A549 (cell line): ENCODE data around the gene STAP2. TPM values are rescaled to one million over a fixed set of nuclear protein-coding genes. Genes with fewer than 3 reads are reported as not detected.

Experiments
- ATAC-seq, 2 experiments: fragments of 200-7000 bp in 1 of 2; fragments of >200 bp in 1 of 2; cut with Nextera tagmentation in 1 of 2; cut with Tn5 transposase in 1 of 2; 3 replicates each; pipeline versions ENCODE4 v1.8.0 to v1.9.1; 2018 to 2020; ENCODE audit warnings: mild to moderate bottlenecking in 1 of 2, moderate library complexity in 1 of 2
- CTCF ChIA-PET: fragments of 300-600 bp; sonication (Branson Sonifier 250); formaldehyde crosslinking; extraction: SDS; loops from one replicate; lab custom pipeline; 2021; ENCODE audit warnings: antibody characterized with exemption, inconsistent platforms; lab: Yijun Ruan, JAX
- POLR2A ChIA-PET: fragments of 350-600 bp; formaldehyde crosslinking; extraction: SDS; loops from one replicate; lab custom pipeline; 2021; ENCODE audit warnings: antibody characterized with exemption, inconsistent platforms; lab: Yijun Ruan, JAX
- DNase-seq, 2 experiments: peaks; one replicate each; pipeline versions ENCODE4 v3.0.0 to v3.0.0-alpha.2; 2011 to 2016; ENCODE audit warnings: low read depth in 1 of 2, low spot score in 1 of 2
- FAIRE-seq: peaks from 2 replicates; lab custom pipeline; 2011; peaks lifted over from hg19 to GRCh38; lab: Jason Lieb, UNC
- H3K27ac ChIP-seq, 2 experiments: fragments of >200 bp; sonication (Bioruptor Twin); formaldehyde crosslinking; 3 replicates each; pipeline ENCODE4 v1.5.1; 2016 to 2017
- H3K4me1 ChIP-seq: fragments of >200 bp; sonication (Bioruptor Twin); formaldehyde crosslinking; 3 replicates; pipeline ENCODE4 v1.6.1; 2016
- H3K4me2 ChIP-seq: fragments of >200 bp; sonication (Bioruptor Twin); formaldehyde crosslinking; 3 replicates; pipeline ENCODE4 v1.6.1; 2016
- H3K4me3 ChIP-seq: fragments of >200 bp; sonication (Bioruptor Twin); formaldehyde crosslinking; 3 replicates; pipeline ENCODE4 v1.5.1; 2016
- H3K9me3 ChIP-seq: fragments of >200 bp; sonication (Bioruptor Twin); formaldehyde crosslinking; 3 replicates; pipeline ENCODE4 v1.6.1; 2016
- ATOH8 ChIP-seq: fragments of 250-450 bp; sonication (Bioruptor Pico); IDR thresholded peaks from 2 replicates; pipeline ENCODE4 v1.5.0; 2020; ENCODE audit warnings: low read depth, mild to moderate bottlenecking, moderate library complexity
- BHLHE40 ChIP-seq: IDR thresholded peaks from 2 replicates; pipeline ENCODE4 v1.6.1; 2012; ENCODE audit warnings: low read depth, low read length, inconsistent platforms
- CBX8 ChIP-seq: fragments of 200-600 bp; sonication (generic); IDR thresholded peaks from 2 replicates; pipeline ENCODE4 v1.6.1; 2016
- CTCF ChIP-seq: fragments of >200 bp; sonication (Bioruptor Twin); formaldehyde crosslinking; IDR thresholded peaks from 3 replicates; pipeline ENCODE4 v1.5.1; 2016
- ELK1 ChIP-seq: fragments of 150-350 bp; IDR thresholded peaks from 2 replicates; pipeline ENCODE4 v1.6.1; 2014; ENCODE audit warnings: low read depth, mild to moderate bottlenecking, low read length
- FOSL2 ChIP-seq, 2 experiments: fragments of 450-650 bp in 1 of 2; fragments of >200 bp in 1 of 2; sonication (Bioruptor Twin) in 1 of 2; formaldehyde crosslinking; IDR thresholded peaks; 2 replicates each; pipeline versions ENCODE4 v1.5.0 to v1.6.1; 2016 to 2020; ENCODE audit warnings: mild to moderate bottlenecking in 1 of 2, moderate library complexity in 1 of 2
- FOXS1 ChIP-seq: fragments of 250-450 bp; sonication (Bioruptor Pico); IDR thresholded peaks from 2 replicates; pipeline ENCODE4 v1.5.0; 2020; ENCODE audit warnings: mild to moderate bottlenecking, moderate library complexity
- GATA3 ChIP-seq: IDR thresholded peaks from 2 replicates; pipeline ENCODE4 v1.6.1; 2012; ENCODE audit warnings: borderline replicate concordance
- HDAC2 ChIP-seq: fragments of 200-600 bp; sonication (generic); IDR thresholded peaks from 2 replicates; pipeline ENCODE4 v1.6.1; 2016
- HEYL ChIP-seq: fragments of 250-450 bp; sonication (Bioruptor Pico); IDR thresholded peaks from 2 replicates; pipeline ENCODE4 v1.8.0; 2021; ENCODE audit warnings: mild to moderate bottlenecking, moderate library complexity
- HOXB5 ChIP-seq: fragments of 250-450 bp; sonication (Bioruptor Pico); IDR thresholded peaks from 2 replicates; pipeline ENCODE4 v1.5.0; 2020; ENCODE audit warnings: mild to moderate bottlenecking, moderate library complexity
- KDM5A ChIP-seq: fragments of 200-600 bp; sonication (generic); IDR thresholded peaks from 2 replicates; pipeline ENCODE4 v1.6.1; 2016; ENCODE audit warnings: antibody characterized with exemption, mild to moderate bottlenecking
- REST ChIP-seq: fragments of 200-600 bp; sonication (generic); IDR thresholded peaks from 2 replicates; pipeline ENCODE4 v1.6.1; 2016; ENCODE audit warnings: antibody characterized with exemption, mild to moderate bottlenecking, moderate library complexity
- TFCP2L1 ChIP-seq: fragments of 250-450 bp; sonication (Bioruptor Pico); IDR thresholded peaks from 2 replicates; pipeline ENCODE4 v1.5.0; 2021; ENCODE audit warnings: mild to moderate bottlenecking
- TP53 ChIP-seq: fragments of 250-450 bp; sonication (Bioruptor Pico); IDR thresholded peaks from 2 replicates; pipeline ENCODE4 v1.5.0; 2021; ENCODE audit warnings: mild to moderate bottlenecking, moderate library complexity
- USF2 ChIP-seq: fragments of 450-650 bp; IDR thresholded peaks from 2 replicates; pipeline ENCODE4 v1.6.1; 2014; ENCODE audit warnings: antibody characterized with exemption
- ZFP36 ChIP-seq: fragments of 450-650 bp; IDR thresholded peaks from 2 replicates; pipeline ENCODE4 v1.6.1; 2014; ENCODE audit warnings: borderline replicate concordance; ENCODE audit not compliant: partially characterized antibody
- ZSCAN20 ChIP-seq: fragments of 250-450 bp; sonication (Bioruptor Pico); IDR thresholded peaks from 2 replicates; pipeline ENCODE4 v1.8.0; 2022; ENCODE audit warnings: mild to moderate bottlenecking, moderate library complexity
- WGBS: methylation state at CpG from one replicate; pipeline ENCODE4 v1.1.6; 2017; ENCODE audit errors: missing lambda C conversion rate; 5-methylcytosine and 5-hydroxymethylcytosine counted together
- polyA plus RNA-seq, 4 experiments: library from polyadenylated mRNA; depleted of rRNA in 3 of 4; stranded (reverse); fragments of >200 nt; fragmentation: RNase III in 1 of 4; extraction: RNeasy Plus Mini Kit Qiagen cat#74134 plus additional on column Dnase treatment in 1 of 4; gene quantifications; 2 replicates in 3 of 4; 3 replicates in 1 of 4; pipeline ENCODE4 v1.2.3, GENCODE V29; 2011 to 2017

The STAP2 gene
- polyA plus RNA-seq, 2 of the 4 experiments (the other 2 are of a cell fraction) = 0.19 TPM; not detected in 1

GRCh38 chr19:4284176-4284958, 54.3 kb downstream of the STAP2 start:
- Histone ChIP-seq H3K27ac (no peak overlapping the region), H3K9me3 (no peaks in the 10 kb centered on the region), H3K4me3 (peak overlapping the region; percentile 17; the same call in 1 of the 3 replicates), H3K4me2 (peak overlapping the region; percentile 72), H3K4me1 (peaks cover 2% of the 10 kb centered on the region; the same call in 1 of the 3 replicates)
- CTCF ChIA-PET = interaction anchor here (0.6 to 1.4 kb wide), 4 partner anchors 17 to 280 kb away, joined by 3 to 4 read pairs (median 3); no protein-coding TSS in a partner anchor
- 13% methylated on average over 17 of the region's 20 CpGs for WGBS
- ATAC-seq = peak; percentile 94 to 96
- DNase-seq = peak; percentile 84 to 93
- POLR2A ChIA-PET = no interaction called here
- TF ChIP-seq REST = no peak
- TF ChIP-seq USF2 = no peak
- no peak for TF ChIP-seq GATA3
- no peak for TF ChIP-seq HDAC2
- no peak for TF ChIP-seq CBX8
- no peak for TF ChIP-seq ELK1
- no peak for TF ChIP-seq BHLHE40
- no peak for TF ChIP-seq HEYL
- no peak for TF ChIP-seq FOXS1 (CRISPR knock-in tag)
- TF ChIP-seq TP53 (CRISPR knock-in tag) = no peak
- TF ChIP-seq ATOH8 = no peak
- TF ChIP-seq CTCF = no peak
- TF ChIP-seq KDM5A = no peak
- TF ChIP-seq ZFP36 = no peak
- no peak for TF ChIP-seq HOXB5 (CRISPR knock-in tag)
- no peak for TF ChIP-seq FOSL2 (IDR thresholded peaks at IDR 0.05)
- no peak for TF ChIP-seq FOSL2 (CRISPR knock-in tag; IDR thresholded peaks at IDR 0.05)
- TF ChIP-seq TFCP2L1 (CRISPR knock-in tag) = no peak
- no peak for TF ChIP-seq ZSCAN20 (CRISPR knock-in tag)
- no peak for FAIRE-seq
